ENCODE results near the gene WNT4.

DNA sequence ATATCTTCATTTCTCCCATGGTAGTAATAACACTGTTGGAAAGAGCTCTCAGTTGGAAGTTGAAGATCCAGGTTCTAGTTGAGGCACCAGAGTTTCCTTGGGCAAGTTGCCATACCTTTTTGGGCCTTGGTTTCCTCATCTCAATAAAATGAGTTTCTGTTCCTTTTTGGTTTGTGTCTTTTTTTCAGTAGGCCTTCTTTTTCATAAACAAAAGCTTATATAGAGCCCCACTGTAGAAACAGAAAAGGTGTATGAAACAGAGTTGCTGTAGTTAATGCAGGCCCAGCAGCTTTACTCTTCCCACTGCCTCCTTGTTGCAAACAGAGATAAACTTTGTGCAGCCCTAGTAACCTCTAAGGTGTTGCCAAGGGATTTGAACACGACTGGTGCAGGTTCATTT is 41.7 kb downstream of the WNT4 start:
- TF ChIP-seq CEBPB (IDR thresholded peaks at IDR 0.05; ENCODE audit: low read depth, low read length) (no peak), POLR2A (IDR thresholded peaks at IDR 0.05; ENCODE audit: control extremely low read depth in 1 of 2, low read depth in 2 of 2, low read length in 2 of 2) (no peak), POU5F1 (IDR thresholded peaks at IDR 0.05; ENCODE audit: low read depth, low read length) (no peak), SAP30 (IDR thresholded peaks at IDR 0.05; ENCODE audit: insufficient read depth, insufficient replicate concordance, low read length) (no peak), BACH1 (IDR thresholded peaks at IDR 0.05; ENCODE audit: low read length) (no peak), FOSL1 (IDR thresholded peaks at IDR 0.05; ENCODE audit: insufficient read depth, low read depth, low read length) (no peak), TCF12 (IDR thresholded peaks at IDR 0.05; ENCODE audit: low read depth, low read length) (no peak), BRCA1 (IDR thresholded peaks at IDR 0.05; ENCODE audit: low read depth, low read length) (no peak), POLR2AphosphoS5 (IDR thresholded peaks at IDR 0.05; ENCODE audit: low read depth, low read length) (no peak), MAFK (IDR thresholded peaks at IDR 0.05; ENCODE audit: low read depth, low read length) (no peak), SIRT6 (IDR thresholded peaks at IDR 0.05; ENCODE audit: low read length) (no peak)
- TF ChIP-seq, protein P1, sequence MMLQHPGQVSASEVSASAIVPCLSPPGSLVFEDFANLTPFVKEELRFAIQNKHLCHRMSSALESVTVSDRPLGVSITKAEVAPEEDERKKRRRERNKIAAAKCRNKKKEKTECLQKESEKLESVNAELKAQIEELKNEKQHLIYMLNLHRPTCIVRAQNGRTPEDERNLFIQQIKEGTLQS (IDR thresholded peaks at IDR 0.05; ENCODE audit: insufficient read depth, low read depth, low read length), result no peak
- TF ChIP-seq, protein P2, sequence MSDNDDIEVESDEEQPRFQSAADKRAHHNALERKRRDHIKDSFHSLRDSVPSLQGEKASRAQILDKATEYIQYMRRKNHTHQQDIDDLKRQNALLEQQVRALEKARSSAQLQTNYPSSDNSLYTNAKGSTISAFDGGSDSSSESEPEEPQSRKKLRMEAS (IDR thresholded peaks at IDR 0.05), result no peak
- TF ChIP-seq, protein P3, sequence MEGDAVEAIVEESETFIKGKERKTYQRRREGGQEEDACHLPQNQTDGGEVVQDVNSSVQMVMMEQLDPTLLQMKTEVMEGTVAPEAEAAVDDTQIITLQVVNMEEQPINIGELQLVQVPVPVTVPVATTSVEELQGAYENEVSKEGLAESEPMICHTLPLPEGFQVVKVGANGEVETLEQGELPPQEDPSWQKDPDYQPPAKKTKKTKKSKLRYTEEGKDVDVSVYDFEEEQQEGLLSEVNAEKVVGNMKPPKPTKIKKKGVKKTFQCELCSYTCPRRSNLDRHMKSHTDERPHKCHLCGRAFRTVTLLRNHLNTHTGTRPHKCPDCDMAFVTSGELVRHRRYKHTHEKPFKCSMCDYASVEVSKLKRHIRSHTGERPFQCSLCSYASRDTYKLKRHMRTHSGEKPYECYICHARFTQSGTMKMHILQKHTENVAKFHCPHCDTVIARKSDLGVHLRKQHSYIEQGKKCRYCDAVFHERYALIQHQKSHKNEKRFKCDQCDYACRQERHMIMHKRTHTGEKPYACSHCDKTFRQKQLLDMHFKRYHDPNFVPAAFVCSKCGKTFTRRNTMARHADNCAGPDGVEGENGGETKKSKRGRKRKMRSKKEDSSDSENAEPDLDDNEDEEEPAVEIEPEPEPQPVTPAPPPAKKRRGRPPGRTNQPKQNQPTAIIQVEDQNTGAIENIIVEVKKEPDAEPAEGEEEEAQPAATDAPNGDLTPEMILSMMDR (IDR thresholded peaks at IDR 0.05; ENCODE audit: control extremely low read depth in 1 of 3, insufficient read depth in 1 of 3, low read depth in 1 of 3, low read length in 3 of 3), result no peak
